Heart right ventricle (tissue), 16 donors: ENCODE data around the gene PKNOX1. TPM values are rescaled to one million over a fixed set of nuclear protein-coding genes. Genes with fewer than 3 reads are reported as not detected.
"Not testable (repeated sequence)": the region's sequence is repeated elsewhere in the genome, so short reads cannot be mapped to it uniquely, and the experiment has no call there.

Source experiments
- ATAC-seq, 8 donors: fragments of 200-7000 bp; cut with Tn5 transposase; one replicate each; pipeline ENCODE4 v1.9.1; 2020; ENCODE audit warnings: mild to moderate bottlenecking in 8 of 8, moderate library complexity in 8 of 8, moderate number of reproducible peaks in 1 of 8
- DNase-seq, 2 donors: peaks; one replicate each; pipeline ENCODE4 v3.0.0-alpha.2; 2020
- H3K27ac ChIP-seq, 10 donors: fragments of 200-600 bp; sonication (generic) in 2 of 10; one replicate each; pipeline versions ENCODE4 v1.5.0 to v1.8.0; 2020 to 2022; ENCODE audit warnings: mild to moderate bottlenecking in 3 of 10
- H3K27me3 ChIP-seq, 7 donors: fragments of 200-600 bp; one replicate each; pipeline ENCODE4 v1.8.0; 2021 to 2022; ENCODE audit warnings: mild to moderate bottlenecking in 2 of 7
- H3K36me3 ChIP-seq, 9 donors: fragments of 200-600 bp; sonication (generic) in 1 of 9; one replicate each; pipeline versions ENCODE4 v1.5.0 to v1.8.0; 2020 to 2022; ENCODE audit warnings: mild to moderate bottlenecking in 2 of 9
- H3K4me1 ChIP-seq, 9 donors: fragments of 200-600 bp; sonication (generic) in 1 of 9; one replicate each; pipeline versions ENCODE4 v1.5.0 to v1.8.0; 2020 to 2022; ENCODE audit warnings: mild to moderate bottlenecking in 4 of 9
- H3K4me3 ChIP-seq, 10 donors: fragments of 200-600 bp; sonication (generic) in 2 of 10; one replicate each; pipeline versions ENCODE4 v1.5.0 to v1.8.0; 2020 to 2022; ENCODE audit warnings: mild to moderate bottlenecking in 7 of 10, moderate library complexity in 2 of 10
- H3K9me3 ChIP-seq, 11 donors: fragments of 200-600 bp in 10 of 11; sonication (generic) in 2 of 11; one replicate each; pipeline versions ENCODE4 v1.5.0 to v1.8.0; 2013 to 2022; ENCODE audit warnings: mild to moderate bottlenecking in 2 of 11, control low read depth in 1 of 11, moderate library complexity in 1 of 11
- WGBS, 2 donors: extraction: QIAGEN DNeasy Blood & Tissue Kit; methylation state at CpG; one replicate each; pipeline ENCODE4 v1.1.7; 2013; ENCODE audit warnings: inconsistent platforms in 1 of 2; 5-methylcytosine and 5-hydroxymethylcytosine counted together
- intact Hi-C, 10 donors: fragments of 100-400 bp; cut with DNase I; formaldehyde crosslinking; loops; one replicate each; pipeline versions ENCODE4 v1.11.1 to v1.14.2; 2022
- polyA plus RNA-seq, 2 donors: library from polyadenylated mRNA; stranded (reverse); fragments of 200-250 nt; gene quantifications; one replicate each; pipeline ENCODE4 v1.2.3, GENCODE V29; 2013
- total RNA-seq, 10 donors: library from RNA; stranded (reverse); fragmentation: NEBNext Ultra II Directional in 3 of 10; extraction: Animal tissue kit (Norgen Biotek cat#: 25700) in 3 of 10; gene quantifications; one replicate each; pipeline versions ENCODE4 v1.2.1 to v1.2.4, GENCODE V29; 2021 to 2023
- TF ChIP-seq, protein P1 (sequence below), 9 donors: fragments of 200-600 bp; sonication (generic) in 2 of 9; IDR thresholded peaks; one replicate each; pipeline versions ENCODE4 v1.5.0 to v1.8.0; 2021 to 2022; ENCODE audit warnings: antibody characterized with exemption in 9 of 9, mild to moderate bottlenecking in 5 of 9, moderate library complexity in 1 of 9
- donor health status: Arrhythmogenic right ventricular cardiomyopathy.
- donor health status: ischemic (EF 13 %, LVEDD 7.1; RV severe dilation, severe dysfunction).
- donor health status: healthy with polysubstance abuse.
- donor health status: DM: no; HTN: yes; CAD: no.
- donor health status: DM: no; HTN: no; CAD: no.
- donor health status: ischemic (EF 25% LVEDD 6.9; RV normal size, moderate dysfunction).
- donor health status: ischemic (EF 25% LVEDD 5.7; RV mildly dilated, moderate dysfunction).
- donor health status: healthy.
- donor health status: DM: yes; HTN: yes; CAD: no.
- donor health status: Ischemic cardiomyopathy.
- donor health status: ischemic (EF 35%, LVEDD 5.7; RV mildly dilated, moderate dysfunction).
- donor health status: nonischemic (EF 11% LVEDD 7.7; RV severe dilation, severe dysfunction).
- donor health status: DM: yes; HTN: yes; CAD: no.
- donor health status: PGD.
- donor health status: ischemic (EF 29% LVEDD 5.4; RV normal size, mild dysfunction).
- donor health status: nonischemic (EF 23%, LVEDD 6.1; RV moderate dilation, normal function).

The PKNOX1 gene
- total and polyA plus RNA-seq, 12 donors: 5.0 to 11.6 (median 7.6) TPM

DNA sequence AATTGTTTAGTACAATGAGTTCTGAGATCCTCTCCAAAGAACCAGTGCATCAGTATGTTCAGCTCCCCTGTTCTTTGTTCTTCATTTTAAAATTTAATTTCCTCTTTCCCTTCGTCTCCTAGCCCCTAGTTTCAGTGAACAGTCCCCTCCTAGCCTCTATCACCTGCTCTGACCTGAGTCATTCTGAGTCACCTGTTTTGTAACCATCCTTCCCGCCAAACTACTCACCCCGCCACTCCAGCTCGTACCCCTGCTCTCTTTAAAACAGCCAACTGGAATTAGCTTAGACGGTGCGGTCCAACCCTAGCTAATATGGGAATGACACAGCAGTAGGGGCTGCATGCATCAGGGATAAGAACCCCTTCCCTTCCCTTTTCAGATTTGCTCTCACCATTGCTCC lies 32.1 kb upstream of the PKNOX1 start:
- Histone ChIP-seq H3K9me3 (no peaks in the 10 kb centered on the region), H3K4me1 (peaks cover 0 to 16% (median 7%) of the 10 kb centered on the region in 9 donors), H3K36me3 (no peaks in the 10 kb centered on the region), H3K27me3 (no peaks in the 10 kb centered on the region), H3K27ac (no peak overlapping the region), H3K4me3 (no peak overlapping the region)
- ATAC-seq (no peak), DNase-seq (no peak)
- 76 to 77% methylated on average over 6 of the region's 6 CpGs for WGBS, 2 donors
- TF ChIP-seq, protein P1, sequence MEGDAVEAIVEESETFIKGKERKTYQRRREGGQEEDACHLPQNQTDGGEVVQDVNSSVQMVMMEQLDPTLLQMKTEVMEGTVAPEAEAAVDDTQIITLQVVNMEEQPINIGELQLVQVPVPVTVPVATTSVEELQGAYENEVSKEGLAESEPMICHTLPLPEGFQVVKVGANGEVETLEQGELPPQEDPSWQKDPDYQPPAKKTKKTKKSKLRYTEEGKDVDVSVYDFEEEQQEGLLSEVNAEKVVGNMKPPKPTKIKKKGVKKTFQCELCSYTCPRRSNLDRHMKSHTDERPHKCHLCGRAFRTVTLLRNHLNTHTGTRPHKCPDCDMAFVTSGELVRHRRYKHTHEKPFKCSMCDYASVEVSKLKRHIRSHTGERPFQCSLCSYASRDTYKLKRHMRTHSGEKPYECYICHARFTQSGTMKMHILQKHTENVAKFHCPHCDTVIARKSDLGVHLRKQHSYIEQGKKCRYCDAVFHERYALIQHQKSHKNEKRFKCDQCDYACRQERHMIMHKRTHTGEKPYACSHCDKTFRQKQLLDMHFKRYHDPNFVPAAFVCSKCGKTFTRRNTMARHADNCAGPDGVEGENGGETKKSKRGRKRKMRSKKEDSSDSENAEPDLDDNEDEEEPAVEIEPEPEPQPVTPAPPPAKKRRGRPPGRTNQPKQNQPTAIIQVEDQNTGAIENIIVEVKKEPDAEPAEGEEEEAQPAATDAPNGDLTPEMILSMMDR (IDR thresholded peaks at IDR 0.05): no peak
- intact Hi-C loops: no loop called here

DNA sequence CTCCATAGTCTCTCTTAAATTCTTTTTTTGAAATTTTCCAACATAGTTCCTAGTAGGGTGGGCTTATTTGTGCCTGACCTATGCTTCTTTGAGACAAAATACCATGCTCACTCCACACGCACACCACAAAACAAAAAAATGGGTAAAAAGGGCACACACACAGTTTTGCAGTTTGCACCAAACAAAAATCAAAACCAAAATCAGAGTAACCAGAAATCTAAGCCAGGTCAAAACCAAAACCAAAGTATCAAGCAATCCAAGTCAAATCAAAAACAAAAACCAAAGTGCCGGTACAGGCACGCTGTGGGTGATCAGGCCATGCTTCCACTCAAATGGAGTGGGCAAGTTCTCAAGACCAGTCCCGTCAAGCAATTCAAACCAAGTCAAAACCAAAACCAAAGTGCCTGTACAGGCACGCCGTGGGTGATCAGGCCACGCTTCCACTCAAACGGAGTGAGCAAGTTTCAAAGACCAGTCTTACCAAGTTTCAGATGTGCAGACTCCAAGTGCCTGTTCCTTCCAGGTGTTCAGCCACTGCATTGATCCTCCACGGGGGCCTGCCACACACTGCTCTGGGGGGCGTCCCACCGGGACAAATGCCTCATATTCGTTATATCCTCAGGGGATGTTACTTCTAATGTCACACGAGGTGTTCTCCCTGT lies 25.1 kb upstream of the PKNOX1 start:
- WGBS, 2 donors: 86 to 90% methylated on average over 13 of the region's 13 CpGs
- H3K4me3 ChIP-seq, H3K27me3 ChIP-seq, H3K36me3 ChIP-seq, H3K9me3 ChIP-seq, H3K27ac ChIP-seq, H3K4me1 ChIP-seq, DNase-seq, intact Hi-C loops, ATAC-seq: not testable (repeated sequence)

DNA sequence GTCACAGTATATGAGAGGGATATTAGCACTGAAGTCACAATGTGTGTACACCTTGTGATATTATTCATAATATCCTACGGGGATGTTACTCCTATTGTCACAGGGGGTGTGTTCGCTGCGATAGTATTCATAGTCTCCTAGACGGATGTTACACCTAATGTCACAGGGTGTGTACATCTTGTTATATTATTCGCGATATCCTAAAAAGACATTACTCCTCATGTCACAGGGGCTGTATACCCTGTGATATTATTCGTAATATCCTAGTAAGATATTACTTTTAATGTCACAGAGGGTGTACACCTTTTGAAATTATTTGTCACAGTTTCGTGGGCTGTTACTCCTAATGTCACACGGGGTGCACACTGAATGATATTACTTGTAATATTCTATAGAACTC lies 23.2 kb upstream of the PKNOX1 start:
- DNase-seq, H3K4me3 ChIP-seq, H3K4me1 ChIP-seq, H3K27me3 ChIP-seq, ATAC-seq, H3K36me3 ChIP-seq, H3K9me3 ChIP-seq, H3K27ac ChIP-seq: not testable (repeated sequence)
- intact Hi-C loops: loop anchor here in 1 of 10 donors (1.0 kb wide), 1 partner anchor 16 kb away; no protein-coding TSS in a partner anchor
- WGBS, 2 donors: 95 to 97% methylated on average over 9 of the region's 9 CpGs

DNA sequence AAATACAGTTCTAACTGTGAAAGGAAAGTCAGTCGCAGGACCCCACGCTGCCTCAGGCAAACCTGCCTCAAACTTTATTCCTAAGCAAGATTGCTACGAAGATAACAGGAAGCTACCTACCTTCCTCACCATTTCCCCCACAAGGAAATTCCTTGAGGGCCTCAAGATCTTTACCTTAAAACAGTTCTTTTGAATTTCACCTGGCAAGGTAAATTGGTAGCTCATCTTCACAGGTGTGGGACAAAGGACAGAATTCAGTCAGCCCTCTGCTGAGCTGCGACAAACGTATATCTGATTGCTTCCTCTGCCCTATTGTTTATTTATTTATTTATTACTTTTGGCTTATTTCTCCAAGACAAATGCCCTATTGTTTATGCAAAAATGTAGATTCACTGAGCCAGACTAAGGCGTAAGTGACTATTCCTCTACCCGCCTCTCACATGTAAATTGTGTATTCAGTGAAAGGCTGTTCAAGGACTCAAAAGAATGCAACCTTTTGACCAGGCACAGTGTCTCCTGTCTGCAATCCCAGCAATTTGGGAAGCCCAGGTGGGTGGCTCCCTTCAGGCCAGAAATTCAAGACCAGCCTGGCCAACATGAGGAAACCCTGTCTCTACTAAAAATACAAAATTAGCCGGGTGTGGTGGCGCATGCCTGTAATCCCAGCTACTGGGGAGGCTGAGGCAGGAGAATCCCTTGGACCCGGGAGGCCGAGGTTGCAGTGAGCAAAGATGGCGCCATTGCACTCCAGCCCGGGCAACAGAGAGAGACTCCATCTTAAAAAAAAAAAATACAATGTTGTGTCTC lies 17.3 kb upstream of the PKNOX1 start:
- Histone ChIP-seq H3K27me3 (no peaks in the 10 kb centered on the region), H3K4me3 (no peak overlapping the region), H3K9me3 (no peaks in the 10 kb centered on the region), H3K36me3 (no peaks in the 10 kb centered on the region), H3K27ac (no peak overlapping the region), H3K4me1 (no peaks in the 10 kb centered on the region)
- TF ChIP-seq, protein P1 (IDR thresholded peaks at IDR 0.05): no peak
- intact Hi-C loops: no loop called here
- WGBS, 2 donors: 86 to 89% methylated on average over 13 of the region's 13 CpGs
- DNase-seq: no peak
- peak in 7 of 8 donors; percentile 76 to 96 (median 95) for ATAC-seq

DNA sequence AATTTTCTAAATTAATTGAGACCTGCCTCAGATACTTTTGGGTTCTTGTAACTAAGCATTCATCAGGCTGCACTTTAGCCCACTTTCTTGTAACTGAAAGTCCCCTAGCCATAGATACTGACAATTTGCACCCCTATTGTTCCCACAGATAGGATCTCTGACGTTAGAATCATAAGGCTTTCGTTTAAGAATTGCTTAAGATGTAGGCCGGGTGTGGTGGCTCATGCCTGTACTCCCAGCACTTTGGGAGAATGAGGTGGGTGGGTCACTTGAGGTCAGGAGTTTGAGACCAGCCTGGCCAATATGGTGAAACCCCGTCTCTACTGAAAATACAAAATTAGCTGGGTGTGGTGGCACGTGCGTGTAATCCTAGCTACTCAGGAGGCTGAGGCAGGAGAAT lies 16.2 kb upstream of the PKNOX1 start:
- WGBS, 2 donors: 78 to 86% methylated on average over 6 of the region's 6 CpGs
- H3K36me3 ChIP-seq, intact Hi-C loops, DNase-seq, H3K27ac ChIP-seq, H3K4me1 ChIP-seq, H3K4me3 ChIP-seq, H3K27me3 ChIP-seq, H3K9me3 ChIP-seq, ATAC-seq: not testable (repeated sequence)

DNA sequence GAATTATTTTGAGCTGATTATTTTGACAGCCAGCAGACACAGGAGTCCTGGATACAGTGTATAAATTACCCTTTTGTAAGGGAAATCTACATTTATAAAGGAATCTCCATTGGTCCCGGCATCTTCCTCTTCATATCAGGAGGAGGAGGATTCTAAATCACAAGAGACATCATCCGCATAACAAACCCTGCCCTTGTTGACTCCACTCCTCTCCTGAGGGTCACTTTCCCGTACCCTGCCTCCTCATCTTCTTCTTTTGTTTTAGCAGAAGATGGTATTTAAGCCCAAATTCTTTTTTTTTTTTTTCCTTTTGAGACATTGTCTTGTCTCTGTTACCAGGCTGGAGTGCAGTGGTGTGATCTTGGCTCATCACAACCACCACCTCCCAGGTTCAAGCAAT lies 14.6 kb upstream of the PKNOX1 start:
- Histone ChIP-seq H3K9me3 (no peaks in the 10 kb centered on the region), H3K27me3 (no peaks in the 10 kb centered on the region), H3K36me3 (no peaks in the 10 kb centered on the region), H3K4me3 (no peak overlapping the region), H3K27ac (no peak overlapping the region), H3K4me1 (no peaks in the 10 kb centered on the region)
- intact Hi-C loops: no loop called here
- no peak for ATAC-seq
- WGBS, 2 donors: 76 to 79% methylated on average over 3 of the region's 3 CpGs
- no peak for DNase-seq
- TF ChIP-seq, protein P1 (IDR thresholded peaks at IDR 0.05): no peak
